Ramos (cell line): Measurements from ENCODE around the gene MT4.

Experiments used
- in situ Hi-C: fragments of 300-500 bp; cut with MboI; formaldehyde crosslinking; loops from one replicate; pipeline ENCODE4 v1.14.3; 2022; ENCODE audit warnings: low sequenced_read_pairs; ENCODE audit not compliant: unreplicated experiment

Gene MT4

GRCh38 chr16:56617212-56618085, 52.6 kb downstream of the MT4 start:
- in situ Hi-C loops = no loop called here

- in situ Hi-C loops = no loop called here
Measured at GRCh38 chr16:56618138-56618537, 53.3 kb downstream of the MT4 start.
